ENCODE measurements around the gene KISS1. TPM values are rescaled to one million over a fixed set of nuclear protein-coding genes. Genes with fewer than 3 reads are reported as not detected.

KISS1 gene
- polyA plus RNA-seq, 1 of the 3 experiments (the other 2 are of a cell fraction) = 0.10 TPM

DNA sequence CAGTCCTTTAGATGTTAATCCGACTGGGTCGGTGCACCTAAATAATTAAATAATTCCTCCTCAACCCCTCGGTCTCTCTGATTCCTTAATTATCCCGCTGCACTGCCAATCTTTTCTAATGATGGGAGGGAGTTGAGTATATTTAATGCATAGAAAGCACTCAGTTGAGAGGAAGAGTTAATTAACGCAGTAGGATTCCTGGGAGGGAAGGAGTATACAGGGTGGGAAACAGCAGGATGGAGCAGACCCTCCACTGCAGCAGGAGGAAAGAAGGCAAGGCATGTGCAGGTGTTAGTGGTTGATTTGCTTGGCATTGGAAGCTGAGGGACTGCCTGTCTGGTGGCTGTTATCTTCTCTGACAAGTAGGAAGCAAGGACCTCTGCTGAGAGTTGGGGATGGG lies 20.2 kb downstream of the KISS1 start:
- no peak overlapping the region for H3K4me3 ChIP-seq (ENCODE audit: low read depth in 2 of 2, low read length in 1 of 2)
- ChIA-PET POLR2A (no interaction called here), CTCF (interaction anchor here (0.7 to 20.5 kb wide), 7 partner anchors 13 to 235 kb away, joined by 3 to 302 read pairs (median 4); partner anchors contain the start of genes GOLT1A and PLEKHA6)
- H3K4me1 ChIP-seq (ENCODE audit: control insufficient read depth in 1 of 2, insufficient read depth in 2 of 2, low read depth in 1 of 2, low read length in 1 of 2) = 0 out of 4 replicates have a peak, but pooled peaks cover 0 to 3% of the 10 kb centered on the region in 2 experiments
- no peaks in the 10 kb centered on the region; the same call in 1 of the 2 replicates for H3K27me3 ChIP-seq (ENCODE audit: insufficient read depth)
- 41% methylated on average over 5 of the region's 5 CpGs for WGBS (ENCODE audit: low lambda C conversion rate)
- no peaks in the 10 kb centered on the region for H3K36me3 ChIP-seq (replicated peaks in 1 of 2; ENCODE audit: control insufficient read depth in 1 of 2, insufficient read depth in 2 of 2, low read length in 1 of 2)
- no peaks in the 10 kb centered on the region for H3K9me3 ChIP-seq
- no peak overlapping the region for H3K9ac ChIP-seq
- no peak overlapping the region for H3K4me2 ChIP-seq
- DNase-seq = no peak
- no peak overlapping the region for H3K27ac ChIP-seq (ENCODE audit: low read depth in 2 of 2, low read length in 1 of 2)
- no peak overlapping the region for H2AFZ ChIP-seq (ENCODE audit: low read depth)
- H4K20me1 ChIP-seq (ENCODE audit: insufficient read depth) = no peaks in the 10 kb centered on the region
- TF ChIP-seq GATA2 (CRISPR knock-in tag; IDR thresholded peaks at IDR 0.05) (no peak), TEAD4 (IDR thresholded peaks at IDR 0.05; ENCODE audit: borderline replicate concordance, insufficient read depth) (no peak), SIN3A (IDR thresholded peaks at IDR 0.05; ENCODE audit: borderline replicate concordance, low read depth, low read length) (no peak), MEF2A (IDR thresholded peaks at IDR 0.05; ENCODE audit: borderline replicate concordance, low read depth) (no peak), EZH2phosphoT487 (IDR thresholded peaks at IDR 0.05; ENCODE audit: borderline replicate concordance, low read depth) (no peak), MXI1 (IDR thresholded peaks at IDR 0.05; ENCODE audit: low read depth, low read length) (no peak), TCF12 (IDR thresholded peaks at IDR 0.05) (no peak), FOXJ3 (CRISPR knock-in tag; IDR thresholded peaks at IDR 0.05) (no peak), TAF1 (IDR thresholded peaks at IDR 0.05; ENCODE audit: borderline replicate concordance, low read depth, low read length) (no peak), POLR2AphosphoS5 (IDR thresholded peaks at IDR 0.05; ENCODE audit: low read depth, low read length) (no peak)
- TF ChIP-seq, protein P1, sequence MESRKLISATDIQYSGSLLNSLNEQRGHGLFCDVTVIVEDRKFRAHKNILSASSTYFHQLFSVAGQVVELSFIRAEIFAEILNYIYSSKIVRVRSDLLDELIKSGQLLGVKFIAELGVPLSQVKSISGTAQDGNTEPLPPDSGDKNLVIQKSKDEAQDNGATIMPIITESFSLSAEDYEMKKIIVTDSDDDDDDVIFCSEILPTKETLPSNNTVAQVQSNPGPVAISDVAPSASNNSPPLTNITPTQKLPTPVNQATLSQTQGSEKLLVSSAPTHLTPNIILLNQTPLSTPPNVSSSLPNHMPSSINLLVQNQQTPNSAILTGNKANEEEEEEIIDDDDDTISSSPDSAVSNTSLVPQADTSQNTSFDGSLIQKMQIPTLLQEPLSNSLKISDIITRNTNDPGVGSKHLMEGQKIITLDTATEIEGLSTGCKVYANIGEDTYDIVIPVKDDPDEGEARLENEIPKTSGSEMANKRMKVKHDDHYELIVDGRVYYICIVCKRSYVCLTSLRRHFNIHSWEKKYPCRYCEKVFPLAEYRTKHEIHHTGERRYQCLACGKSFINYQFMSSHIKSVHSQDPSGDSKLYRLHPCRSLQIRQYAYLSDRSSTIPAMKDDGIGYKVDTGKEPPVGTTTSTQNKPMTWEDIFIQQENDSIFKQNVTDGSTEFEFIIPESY (IDR thresholded peaks at IDR 0.05; ENCODE audit: borderline replicate concordance, low read depth) = no peak
- TF ChIP-seq, protein P2, sequence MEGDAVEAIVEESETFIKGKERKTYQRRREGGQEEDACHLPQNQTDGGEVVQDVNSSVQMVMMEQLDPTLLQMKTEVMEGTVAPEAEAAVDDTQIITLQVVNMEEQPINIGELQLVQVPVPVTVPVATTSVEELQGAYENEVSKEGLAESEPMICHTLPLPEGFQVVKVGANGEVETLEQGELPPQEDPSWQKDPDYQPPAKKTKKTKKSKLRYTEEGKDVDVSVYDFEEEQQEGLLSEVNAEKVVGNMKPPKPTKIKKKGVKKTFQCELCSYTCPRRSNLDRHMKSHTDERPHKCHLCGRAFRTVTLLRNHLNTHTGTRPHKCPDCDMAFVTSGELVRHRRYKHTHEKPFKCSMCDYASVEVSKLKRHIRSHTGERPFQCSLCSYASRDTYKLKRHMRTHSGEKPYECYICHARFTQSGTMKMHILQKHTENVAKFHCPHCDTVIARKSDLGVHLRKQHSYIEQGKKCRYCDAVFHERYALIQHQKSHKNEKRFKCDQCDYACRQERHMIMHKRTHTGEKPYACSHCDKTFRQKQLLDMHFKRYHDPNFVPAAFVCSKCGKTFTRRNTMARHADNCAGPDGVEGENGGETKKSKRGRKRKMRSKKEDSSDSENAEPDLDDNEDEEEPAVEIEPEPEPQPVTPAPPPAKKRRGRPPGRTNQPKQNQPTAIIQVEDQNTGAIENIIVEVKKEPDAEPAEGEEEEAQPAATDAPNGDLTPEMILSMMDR (IDR thresholded peaks at IDR 0.05) = no peak
- TF ChIP-seq, protein P3, sequence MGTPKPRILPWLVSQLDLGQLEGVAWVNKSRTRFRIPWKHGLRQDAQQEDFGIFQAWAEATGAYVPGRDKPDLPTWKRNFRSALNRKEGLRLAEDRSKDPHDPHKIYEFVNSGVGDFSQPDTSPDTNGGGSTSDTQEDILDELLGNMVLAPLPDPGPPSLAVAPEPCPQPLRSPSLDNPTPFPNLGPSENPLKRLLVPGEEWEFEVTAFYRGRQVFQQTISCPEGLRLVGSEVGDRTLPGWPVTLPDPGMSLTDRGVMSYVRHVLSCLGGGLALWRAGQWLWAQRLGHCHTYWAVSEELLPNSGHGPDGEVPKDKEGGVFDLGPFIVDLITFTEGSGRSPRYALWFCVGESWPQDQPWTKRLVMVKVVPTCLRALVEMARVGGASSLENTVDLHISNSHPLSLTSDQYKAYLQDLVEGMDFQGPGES (IDR thresholded peaks at IDR 0.05; ENCODE audit: low read depth, low read length) = no peak
- TF ChIP-seq, protein P4, sequence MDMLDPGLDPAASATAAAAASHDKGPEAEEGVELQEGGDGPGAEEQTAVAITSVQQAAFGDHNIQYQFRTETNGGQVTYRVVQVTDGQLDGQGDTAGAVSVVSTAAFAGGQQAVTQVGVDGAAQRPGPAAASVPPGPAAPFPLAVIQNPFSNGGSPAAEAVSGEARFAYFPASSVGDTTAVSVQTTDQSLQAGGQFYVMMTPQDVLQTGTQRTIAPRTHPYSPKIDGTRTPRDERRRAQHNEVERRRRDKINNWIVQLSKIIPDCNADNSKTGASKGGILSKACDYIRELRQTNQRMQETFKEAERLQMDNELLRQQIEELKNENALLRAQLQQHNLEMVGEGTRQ (IDR thresholded peaks at IDR 0.05; ENCODE audit: borderline replicate concordance, low read depth, low read length) = no peak
- no peaks in the 10 kb centered on the region for H3F3A ChIP-seq (replicated peaks; ENCODE audit: insufficient read depth)
- no peaks in the 10 kb centered on the region for H3K9me2 ChIP-seq
- H3K79me2 ChIP-seq (ENCODE audit: insufficient read depth) = no peaks in the 10 kb centered on the region

All from SK-N-SH (cell line).